Muscle of back (tissue), 11 donors: ENCODE data around the gene INTS7. TPM values are rescaled to one million over a fixed set of nuclear protein-coding genes. Genes with fewer than 3 reads are reported as not detected.

Experiments
- DNase-seq, 3 donors: peaks; one replicate each; pipeline versions ENCODE4 v3.0.0 to v3.0.0-alpha.2; 2013
- polyA plus RNA-seq, 10 donors: library from polyadenylated mRNA; unstranded; fragments of 120-200 nt; gene quantifications; one replicate each; pipeline ENCODE4 v1.2.1, GENCODE V29; 2013; ENCODE audit not compliant: insufficient read length in 10 of 10

INTS7 gene
- polyA plus RNA-seq, 10 donors = 7.9 to 20.1 (median 14.7) TPM

- DNase-seq = no peak
Measured at GRCh38 chr1:211912038-211912437, 123.3 kb downstream of the INTS7 start.

DNA sequence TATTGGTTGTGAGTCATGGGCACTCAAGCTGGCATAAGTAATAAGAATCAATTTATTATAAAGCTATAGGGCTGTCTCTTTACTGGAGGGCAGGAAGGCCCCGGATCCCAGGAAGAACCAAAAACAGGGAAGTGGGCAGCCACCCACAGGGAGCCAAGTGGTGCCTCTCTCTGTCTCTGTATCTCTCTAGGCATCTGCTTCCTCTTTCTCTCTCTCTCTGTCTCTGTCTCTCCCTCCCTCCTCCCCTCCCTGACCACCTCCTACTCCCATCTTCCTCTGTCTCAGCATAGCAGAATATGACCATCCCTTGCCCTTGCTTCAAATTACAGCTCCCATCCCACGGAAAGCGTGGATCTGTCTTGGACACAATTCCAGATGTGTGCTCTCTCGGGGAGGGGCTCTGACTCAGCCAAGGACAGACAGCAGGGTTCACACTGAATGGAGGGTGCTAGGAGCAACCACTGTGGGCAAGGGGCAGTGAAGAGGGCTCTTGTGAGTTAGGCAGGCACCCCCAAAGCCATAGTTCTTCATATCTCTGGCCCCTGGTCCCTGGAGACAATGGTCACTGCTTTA, 124.4 kb downstream of the INTS7 start:
- no peak for DNase-seq

GRCh38 chr1:211910113-211910884, 125.1 kb downstream of the INTS7 start:
- DNase-seq = no peak

GRCh38 chr1:211909395-211909794, 126.0 kb downstream of the INTS7 start:
- no peak for DNase-seq

DNA sequence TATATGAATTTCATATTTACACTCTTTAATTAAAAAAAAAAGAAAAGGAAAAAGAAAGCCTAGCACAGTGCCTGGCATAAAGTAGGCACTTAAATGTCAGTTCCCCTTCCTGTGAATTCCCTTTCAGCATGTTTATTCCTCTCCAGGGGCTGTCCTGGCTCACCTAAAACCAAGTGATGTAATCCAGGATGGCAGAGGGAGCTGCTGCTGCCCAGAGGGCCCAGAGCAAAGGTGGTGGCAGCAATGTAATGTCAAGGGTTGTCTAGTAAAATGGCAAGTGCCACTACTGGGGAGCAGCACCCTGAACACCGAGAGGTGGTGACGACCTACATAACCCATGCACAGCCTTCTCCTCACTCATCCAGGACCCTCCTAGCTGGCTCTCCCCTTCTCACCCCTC, 126.4 kb downstream of the INTS7 start:
- DNase-seq = no peak

GRCh38 chr1:211908453-211908852, 126.9 kb downstream of the INTS7 start:
- DNase-seq = no peak

DNA sequence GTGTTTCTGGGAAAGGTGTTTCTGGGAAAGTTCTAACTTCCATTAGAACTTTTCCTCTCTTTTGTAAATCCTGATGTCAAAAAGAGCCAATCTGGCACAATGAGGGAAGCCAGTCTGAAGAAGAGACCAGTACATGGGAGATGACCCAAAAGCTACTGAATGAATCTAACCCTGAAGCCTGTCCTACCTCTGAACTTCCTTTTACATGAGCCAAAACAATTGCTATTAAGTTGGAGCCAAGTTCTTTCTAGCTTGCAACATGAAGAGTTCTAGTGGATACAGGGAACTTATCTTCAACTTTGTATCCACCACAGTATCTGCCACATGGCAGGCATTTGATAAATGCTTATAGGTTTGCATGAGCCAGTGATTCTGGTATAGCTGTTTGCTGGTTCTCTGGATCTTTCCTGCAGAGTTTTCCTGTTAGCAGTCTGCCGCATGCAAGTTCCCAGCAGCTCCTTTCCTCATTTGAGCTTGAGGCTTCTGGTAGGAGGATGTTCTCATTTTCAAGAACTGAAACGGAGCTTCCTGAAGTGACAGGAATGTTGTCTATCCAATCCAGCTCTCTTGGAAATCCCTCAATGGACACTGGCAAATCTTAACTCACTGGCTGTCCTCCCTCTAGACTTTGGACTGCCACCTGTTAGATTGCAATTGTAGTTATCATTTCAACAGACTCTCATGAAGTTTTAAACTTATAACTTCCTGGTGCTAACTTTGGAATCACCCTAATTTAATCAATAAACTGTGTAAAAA, 131.7 kb downstream of the INTS7 start:
- no peak for DNase-seq

GRCh38 chr1:211902624-211903291, 132.6 kb downstream of the INTS7 start:
- no peak for DNase-seq

DNA sequence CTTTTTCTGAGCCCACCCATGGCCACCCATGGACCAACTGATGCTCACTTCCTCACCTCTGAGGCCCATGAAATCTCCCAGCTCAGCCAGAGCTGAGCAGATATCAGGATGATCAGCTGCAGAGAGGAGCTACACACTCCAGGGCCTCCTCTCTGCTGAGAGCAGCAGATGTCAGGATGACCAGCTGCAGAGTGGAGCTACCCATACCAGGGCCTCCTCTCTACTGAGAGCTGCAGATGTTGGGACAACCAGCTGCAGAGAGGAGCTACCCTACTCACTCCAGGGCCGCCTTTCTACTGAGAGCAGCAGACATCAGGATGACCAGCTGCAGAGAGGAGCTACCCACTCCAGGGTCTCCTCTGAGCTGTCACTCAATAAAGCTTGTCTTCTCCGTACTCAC, 133.4 kb downstream of the INTS7 start:
- DNase-seq = no peak

DNA sequence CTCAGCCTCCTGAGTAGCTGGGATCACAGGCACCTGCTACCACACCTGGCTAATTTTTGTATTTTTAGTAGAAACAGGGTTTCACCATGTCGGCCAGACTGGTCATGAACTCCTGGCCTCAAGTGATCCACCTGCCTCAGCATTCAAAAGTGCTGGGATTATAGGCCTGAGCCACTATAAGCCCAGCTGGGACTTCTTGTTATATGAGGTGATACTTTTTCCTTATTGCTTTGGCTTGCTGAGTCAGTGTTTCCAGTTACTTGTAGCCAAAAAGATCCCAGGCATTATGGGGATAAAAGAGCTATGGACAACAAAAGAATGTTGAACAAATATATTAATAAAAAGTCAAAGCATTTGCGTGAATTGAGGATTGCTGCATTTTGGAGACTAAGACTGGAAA, 134.9 kb downstream of the INTS7 start:
- no peak for DNase-seq

GRCh38 chr1:211896958-211897357, 138.4 kb downstream of the INTS7 start:
- peak in 2 of 3 donors; percentile 28 to 53 for DNase-seq

DNA sequence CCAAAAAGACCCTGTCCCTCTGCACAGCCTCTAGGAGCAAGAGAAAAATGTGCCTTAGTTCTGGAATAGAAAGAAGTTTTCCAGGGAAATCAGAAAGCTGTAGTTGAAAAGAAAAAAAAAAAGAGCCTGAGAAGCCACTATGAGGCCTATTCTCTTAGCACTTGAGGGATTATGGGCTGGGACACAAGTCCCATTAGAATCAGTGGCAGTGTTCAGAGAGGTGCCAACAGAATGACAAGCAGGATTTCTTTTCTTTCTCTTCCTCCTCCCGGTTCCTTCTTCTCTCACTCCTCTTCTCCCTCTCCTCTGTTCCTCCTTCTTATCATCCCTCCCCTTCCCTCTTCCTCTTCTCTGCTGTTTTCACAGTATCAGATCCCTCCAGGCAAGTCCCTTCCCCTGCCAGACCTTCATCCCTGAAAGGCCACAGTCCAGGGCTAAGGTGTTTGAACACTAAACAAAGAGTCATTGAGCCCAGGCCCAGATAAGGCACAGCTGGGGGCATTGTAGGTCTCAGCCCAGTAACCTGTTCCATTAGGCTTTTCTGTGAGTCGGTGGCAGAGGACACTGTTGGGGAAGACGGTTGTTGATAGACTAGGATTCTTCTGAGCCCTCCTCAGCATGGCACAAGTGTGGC, 140.1 kb downstream of the INTS7 start:
- DNase-seq = no peak

DNA sequence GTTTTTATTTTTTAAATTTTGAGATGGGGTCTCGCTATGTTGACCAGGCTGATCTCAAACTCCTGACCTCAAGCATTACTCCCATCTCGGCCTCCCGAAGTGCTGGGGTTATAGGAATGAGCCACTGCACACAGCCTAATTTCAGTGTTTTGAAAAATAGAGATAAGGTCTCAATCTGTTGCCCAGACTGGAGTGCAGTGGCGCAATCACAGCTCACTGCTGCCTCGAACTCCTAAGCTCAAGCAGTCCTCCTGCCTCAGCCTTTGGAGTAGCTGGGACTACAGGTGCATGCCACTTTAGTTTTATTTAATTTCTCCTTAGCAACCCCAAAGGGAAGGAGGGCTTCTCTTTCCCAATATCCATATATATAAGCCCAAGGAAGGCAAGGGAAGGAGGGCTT, 141.0 kb downstream of the INTS7 start:
- no peak for DNase-seq

GRCh38 chr1:211893260-211893659, 142.1 kb downstream of the INTS7 start:
- DNase-seq = no peak

- DNase-seq = no peak
Measured at GRCh38 chr1:211892577-211892976, 142.8 kb downstream of the INTS7 start.

DNA sequence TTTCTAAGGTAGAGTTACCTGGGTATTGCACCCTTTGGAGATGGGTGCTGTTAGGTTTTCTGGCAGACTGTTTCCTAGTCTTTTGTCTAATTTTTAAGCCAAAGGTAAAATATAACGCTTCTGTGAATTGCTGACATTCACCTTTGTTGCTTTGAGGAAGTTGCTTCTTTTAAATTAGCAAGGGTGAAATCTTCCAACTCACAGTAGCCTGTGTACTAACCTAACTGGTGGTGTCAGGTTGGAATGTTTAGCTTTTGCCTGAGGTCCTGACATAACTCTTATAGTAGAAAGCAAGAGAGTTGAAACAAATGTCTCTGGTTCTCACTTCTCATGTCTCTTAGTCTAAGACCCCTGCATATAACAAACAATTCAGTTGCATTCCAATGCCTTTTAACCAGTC, 143.6 kb downstream of the INTS7 start:
- no peak for DNase-seq

Other genes with a start within 250 kb of the INTS7 start
- 10 to 100 TPM; 13.2 to 22.1 (median 17.7) TPM for gene LPGAT1, start 204.8 kb downstream of the INTS7 start, polyA plus RNA-seq
- 10 to 100 TPM in 6 of 10 donors, 1 to 10 TPM in 4; 6.8 to 16.5 (median 10.8) TPM for gene DTL, start 191 bp upstream of the INTS7 start, polyA plus RNA-seq
- gene PPP2R5A, start 249.9 kb upstream of the INTS7 start, polyA plus RNA-seq = 10 to 100 TPM; 21.2 to 33.1 (median 29.3) TPM